Endothelial cell (in vitro differentiated cells): Measurements from ENCODE around the gene IRAK1. TPM values are rescaled to one million over a fixed set of nuclear protein-coding genes. Genes with fewer than 3 reads are reported as not detected.

Source experiments
- DNase-seq: peaks from one replicate; pipeline ENCODE4 v3.0.0; 2021; ENCODE audit warnings: low spot score
- H3K27ac Mint-ChIP-seq: one replicate; pipeline ENCODE4 v1.8.0; 2021; ENCODE audit warnings: mixed read lengths, inconsistent platforms; ENCODE audit not compliant: unreplicated experiment
- H3K27me3 Mint-ChIP-seq: one replicate; pipeline ENCODE4 v1.8.0; 2021; ENCODE audit warnings: mild to moderate bottlenecking, moderate library complexity, mixed read lengths, inconsistent platforms; ENCODE audit not compliant: unreplicated experiment
- H3K36me3 Mint-ChIP-seq: one replicate; pipeline ENCODE4 v1.8.0; 2021; ENCODE audit warnings: mild to moderate bottlenecking, low read depth, mixed read lengths, inconsistent platforms; ENCODE audit not compliant: unreplicated experiment
- H3K4me1 Mint-ChIP-seq: one replicate; pipeline ENCODE4 v1.8.0; 2021; ENCODE audit warnings: mild to moderate bottlenecking, mixed read lengths, inconsistent platforms; ENCODE audit not compliant: unreplicated experiment
- H3K4me3 Mint-ChIP-seq: one replicate; pipeline ENCODE4 v1.8.0; 2021; ENCODE audit warnings: mild to moderate bottlenecking, mixed read lengths, inconsistent platforms; ENCODE audit not compliant: unreplicated experiment
- H3K9me3 Mint-ChIP-seq: one replicate; pipeline ENCODE4 v1.8.0; 2021; ENCODE audit warnings: mixed read lengths, inconsistent platforms; ENCODE audit not compliant: unreplicated experiment
- CTCF ChIP-seq: fragments of 200-600 bp; sonication (generic); IDR thresholded peaks from one replicate; pipeline ENCODE4 v1.5.0; 2021; ENCODE audit warnings: antibody characterized with exemption; ENCODE audit not compliant: unreplicated experiment
- total RNA-seq: library from RNA; stranded (reverse); fragmentation: NEBNext Ultra II Directional; extraction: Animal tissue kit (Norgen Biotek cat#: 25700); gene quantifications from one replicate; pipeline ENCODE4 v1.2.1, GENCODE V29; 2021; ENCODE audit not compliant: unreplicated experiment

Gene IRAK1
- total RNA-seq, 1 donor from 2014 or later, result 89.9 TPM

- peak; percentile 82 for TF ChIP-seq CTCF
- peaks cover 4% of the 10 kb centered on the region for H3K36me3 Mint-ChIP-seq
- H3K27me3 Mint-ChIP-seq, result peaks cover 1% of the 10 kb centered on the region
- H3K27ac Mint-ChIP-seq, result no peak overlapping the region
- H3K9me3 Mint-ChIP-seq, result no peaks in the 10 kb centered on the region
- no peak overlapping the region for H3K4me3 Mint-ChIP-seq
- DNase-seq, result peak; percentile 43
- peaks cover 4% of the 10 kb centered on the region for H3K4me1 Mint-ChIP-seq
These were observed 5.9 kb downstream of the IRAK1 start for GRCh38 chrX:154013614-154014360.

GRCh38 chrX:154013001-154013421 lies 6.7 kb downstream of the IRAK1 start:
- no peak for DNase-seq
- TF ChIP-seq CTCF, result no peak
- Mint-ChIP-seq H3K4me1 (peaks cover 4% of the 10 kb centered on the region), H3K36me3 (peaks cover 4% of the 10 kb centered on the region), H3K27me3 (peaks cover 1% of the 10 kb centered on the region), H3K4me3 (no peak overlapping the region), H3K27ac (no peak overlapping the region), H3K9me3 (no peaks in the 10 kb centered on the region)

GRCh38 chrX:154012336-154012991 lies 7.2 kb downstream of the IRAK1 start:
- Mint-ChIP-seq H3K4me1 (peaks cover 4% of the 10 kb centered on the region), H3K36me3 (peaks cover 7% of the 10 kb centered on the region), H3K27me3 (peaks cover 1% of the 10 kb centered on the region), H3K9me3 (no peaks in the 10 kb centered on the region), H3K4me3 (no peak overlapping the region), H3K27ac (no peak overlapping the region)
- no peak for TF ChIP-seq CTCF
- DNase-seq, result no peak

DNA sequence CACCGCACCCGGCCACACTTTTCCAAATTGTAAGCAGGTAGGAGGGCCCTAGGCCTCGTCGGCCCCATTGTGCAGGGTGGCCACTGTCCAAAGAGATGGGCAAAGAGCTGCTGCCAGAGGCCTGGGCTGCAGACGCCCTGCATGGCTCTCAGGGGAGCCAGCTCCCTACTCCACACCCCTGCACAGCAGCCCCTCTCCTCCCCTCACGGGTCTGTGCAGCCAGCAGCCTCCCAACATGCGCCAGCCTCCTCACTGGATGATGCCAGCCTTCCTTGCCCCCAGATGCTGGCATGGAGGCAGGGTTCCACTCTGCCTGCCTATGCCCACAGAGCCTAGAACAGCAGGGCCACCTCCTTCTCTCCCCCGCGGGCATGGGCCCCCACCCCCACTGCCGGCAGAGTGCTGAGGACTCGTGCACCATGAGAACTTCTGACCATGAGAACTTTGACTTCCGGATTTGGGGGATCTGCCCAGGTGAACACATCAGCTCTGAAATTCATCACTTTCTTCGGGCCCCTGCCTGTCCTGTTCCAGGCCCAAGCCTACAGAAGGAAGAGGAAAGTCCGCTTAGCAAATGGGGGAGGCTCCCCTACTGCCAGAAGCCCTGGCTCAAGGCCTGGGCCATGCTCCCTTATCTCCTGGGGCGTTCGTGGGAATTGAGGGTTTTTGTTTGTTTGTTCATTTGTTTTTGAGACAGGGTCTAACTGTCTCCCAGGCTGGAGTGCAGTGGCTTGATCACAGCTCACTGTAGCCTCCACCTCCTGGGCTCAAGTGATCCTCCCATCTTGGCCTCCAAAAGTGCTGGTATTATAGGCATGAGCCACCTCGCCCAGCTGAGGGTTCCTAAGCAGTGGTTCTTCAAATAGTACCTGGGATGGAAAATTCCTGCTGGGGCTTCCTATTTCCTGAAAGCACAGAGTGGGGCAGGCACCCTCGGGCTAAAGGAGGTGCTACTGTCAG lies 8.0 kb downstream of the IRAK1 start:
- DNase-seq, result no peak
- Mint-ChIP-seq H3K36me3 (peaks cover 7% of the 10 kb centered on the region), H3K9me3 (no peaks in the 10 kb centered on the region), H3K4me3 (no peak overlapping the region), H3K4me1 (peaks cover 4% of the 10 kb centered on the region), H3K27ac (no peak overlapping the region), H3K27me3 (peaks cover 1% of the 10 kb centered on the region)
- TF ChIP-seq CTCF, result no peak
